ENCODE results near the gene TFB1M. TPM values are rescaled to one million over a fixed set of nuclear protein-coding genes. Genes with fewer than 3 reads are reported as not detected.

Gene TFB1M
- total and polyA plus RNA-seq, 4 donors = 9.7 to 27.9 (median 19.0) TPM

GRCh38 chr6:155349956-155350355 is 35.7 kb upstream of the TFB1M start:
- no peak for TF ChIP-seq CTCF (IDR thresholded peaks at IDR 0.05; ENCODE audit: control extremely low read depth, extremely low read depth)
- Histone ChIP-seq H3K36me3 (ENCODE audit: control insufficient read depth in 4 of 4, insufficient read depth in 4 of 4, low read length in 4 of 4) (no peaks in the 10 kb centered on the region), H3K27ac (ENCODE audit: low read depth in 1 of 2, low read length in 1 of 2) (no peak overlapping the region), H3K4me1 (ENCODE audit: control insufficient read depth in 5 of 5, insufficient read depth in 5 of 5, low read length in 5 of 5) (no peaks in the 10 kb centered on the region), H3K27me3 (ENCODE audit: control insufficient read depth in 3 of 3, insufficient read depth in 3 of 3, low read length in 2 of 3) (no peaks in the 10 kb centered on the region), H3K9ac (ENCODE audit: insufficient read depth in 1 of 2, low read length in 2 of 2) (no peak overlapping the region), H3K4me3 (no peak overlapping the region), H3K9me3 (ENCODE audit: control insufficient read depth in 4 of 4, insufficient read depth in 3 of 4, low read length in 3 of 4) (peaks cover 0 to 15% (median 7%) of the 10 kb centered on the region in 4 donors)
- DNase-seq (no peak), ATAC-seq (ENCODE audit: insufficient read depth, low FRiP score) (no peak)
- 87 to 95% methylated on average over 6 of the region's 6 CpGs for WGBS, 2 donors

GRCh38 chr6:155349129-155349528 is 34.8 kb upstream of the TFB1M start:
- DNase-seq (no peak), ATAC-seq (ENCODE audit: insufficient read depth, low FRiP score) (no peak)
- no peak overlapping the region for H3K9ac ChIP-seq (ENCODE audit: insufficient read depth in 1 of 2, low read length in 2 of 2)
- no peak overlapping the region for H3K27ac ChIP-seq (ENCODE audit: low read depth in 1 of 2, low read length in 1 of 2)
- no peaks in the 10 kb centered on the region for H3K4me1 ChIP-seq (ENCODE audit: control insufficient read depth in 5 of 5, insufficient read depth in 5 of 5, low read length in 5 of 5)
- WGBS, 2 donors = 93% methylated on average over 2 of the region's 2 CpGs
- no peak for TF ChIP-seq CTCF (IDR thresholded peaks at IDR 0.05; ENCODE audit: control extremely low read depth, extremely low read depth)
- H3K27me3 ChIP-seq (ENCODE audit: control insufficient read depth in 3 of 3, insufficient read depth in 3 of 3, low read length in 2 of 3) = no peaks in the 10 kb centered on the region
- H3K4me3 ChIP-seq = no peak overlapping the region
- peaks cover 0 to 10% (median 6%) of the 10 kb centered on the region in 4 donors for H3K9me3 ChIP-seq (ENCODE audit: control insufficient read depth in 4 of 4, insufficient read depth in 3 of 4, low read length in 3 of 4)
- no peaks in the 10 kb centered on the region for H3K36me3 ChIP-seq (ENCODE audit: control insufficient read depth in 4 of 4, insufficient read depth in 4 of 4, low read length in 4 of 4)

- Histone ChIP-seq H3K9me3 (ENCODE audit: control insufficient read depth in 4 of 4, insufficient read depth in 3 of 4, low read length in 3 of 4) (peaks cover 0 to 7% (median 5%) of the 10 kb centered on the region in 4 donors), H3K9ac (ENCODE audit: insufficient read depth in 1 of 2, low read length in 2 of 2) (no peak overlapping the region), H3K4me1 (ENCODE audit: control insufficient read depth in 5 of 5, insufficient read depth in 5 of 5, low read length in 5 of 5) (no peaks in the 10 kb centered on the region), H3K27me3 (ENCODE audit: control insufficient read depth in 3 of 3, insufficient read depth in 3 of 3, low read length in 2 of 3) (no peaks in the 10 kb centered on the region), H3K36me3 (ENCODE audit: control insufficient read depth in 4 of 4, insufficient read depth in 4 of 4, low read length in 4 of 4) (no peaks in the 10 kb centered on the region), H3K27ac (ENCODE audit: low read depth in 1 of 2, low read length in 1 of 2) (no peak overlapping the region), H3K4me3 (no peak overlapping the region)
- no peak for TF ChIP-seq CTCF (IDR thresholded peaks at IDR 0.05; ENCODE audit: control extremely low read depth, extremely low read depth)
- DNase-seq (no peak), ATAC-seq (ENCODE audit: insufficient read depth, low FRiP score) (no peak)
- 83 to 91% methylated on average over 1 of the region's 1 CpG for WGBS, 2 donors
Observed at GRCh38 chr6:155347800-155348199, 33.5 kb upstream of the TFB1M start.

GRCh38 chr6:155346957-155347356 is 32.7 kb upstream of the TFB1M start:
- no peak for DNase-seq
- no peaks in the 10 kb centered on the region for H3K36me3 ChIP-seq (ENCODE audit: control insufficient read depth in 4 of 4, insufficient read depth in 4 of 4, low read length in 4 of 4)
- no peak overlapping the region for H3K9ac ChIP-seq (ENCODE audit: insufficient read depth in 1 of 2, low read length in 2 of 2)
- H3K9me3 ChIP-seq (ENCODE audit: control insufficient read depth in 4 of 4, insufficient read depth in 3 of 4, low read length in 3 of 4) = peaks cover 0 to 7% (median 5%) of the 10 kb centered on the region in 4 donors
- no peak overlapping the region for H3K27ac ChIP-seq (ENCODE audit: low read depth in 1 of 2, low read length in 1 of 2)
- H3K4me3 ChIP-seq = no peak overlapping the region
- no peaks in the 10 kb centered on the region for H3K27me3 ChIP-seq (ENCODE audit: control insufficient read depth in 3 of 3, insufficient read depth in 3 of 3, low read length in 2 of 3)
- H3K4me1 ChIP-seq (ENCODE audit: control insufficient read depth in 5 of 5, insufficient read depth in 5 of 5, low read length in 5 of 5) = no peaks in the 10 kb centered on the region
- TF ChIP-seq CTCF (IDR thresholded peaks at IDR 0.05; ENCODE audit: control extremely low read depth, extremely low read depth) = no peak
- ATAC-seq (ENCODE audit: insufficient read depth, low FRiP score) = no peak

All from lung (tissue), 12 donors.